H1 (cell line): ENCODE measurements around the gene NAV2. TPM values are rescaled to one million over a fixed set of nuclear protein-coding genes. Genes with fewer than 3 reads are reported as not detected.

Experiments used
- CTCF ChIA-PET: fragments of 300-600 bp; sonication (Branson Sonifier 250); formaldehyde crosslinking; loops from one replicate; lab custom pipeline; 2021; ENCODE audit not compliant: partially characterized antibody; lab: Charles Lee
- POLR2A ChIA-PET: fragments of 300-600 bp; sonication (Branson Sonifier 250); formaldehyde crosslinking; loops from one replicate; lab custom pipeline; 2021; ENCODE audit warnings: inconsistent platforms; ENCODE audit not compliant: partially characterized antibody; lab: Charles Lee
- DNase-seq, 2 experiments: peaks; one replicate each; pipeline versions ENCODE4 v3.0.0 to v3.0.0-alpha.2; 2010 to 2022; ENCODE audit warnings: low spot score in 2 of 2, low read depth in 1 of 2, mixed read lengths in 1 of 2
- FAIRE-seq: peaks from 2 replicates; lab custom pipeline; 2011; peaks lifted over from hg19 to GRCh38; lab: Jason Lieb, UNC
- H2AFZ ChIP-seq: 2 replicates; pipeline ENCODE4 v1.8.1; 2012; ENCODE audit warnings: low read length, inconsistent platforms
- H2AK5ac ChIP-seq: 2 replicates; pipeline ENCODE4 v1.6.1; 2013; ENCODE audit warnings: low read depth, low read length
- H2BK120ac ChIP-seq: replicated peaks from 2 replicates; pipeline ENCODE3; 2013; ENCODE audit warnings: low read depth, low read length, inconsistent platforms
- H2BK12ac ChIP-seq: 2 replicates; pipeline ENCODE4 v1.6.1; 2013; ENCODE audit warnings: low read depth, low read length
- H2BK15ac ChIP-seq: 2 replicates; pipeline ENCODE4 v1.6.1; 2013; ENCODE audit warnings: low read length
- H2BK20ac ChIP-seq: 2 replicates; pipeline ENCODE4 v1.6.1; 2013; ENCODE audit warnings: low read length
- H2BK5ac ChIP-seq: 2 replicates; pipeline ENCODE4 v1.6.1; 2013; ENCODE audit warnings: low read depth, low read length
- H3K14ac ChIP-seq: 2 replicates; pipeline ENCODE4 v1.6.1; 2013; ENCODE audit warnings: inconsistent platforms; ENCODE audit not compliant: insufficient read length
- H3K18ac ChIP-seq: 2 replicates; pipeline ENCODE4 v1.6.1; 2013; ENCODE audit warnings: low read length; ENCODE audit errors: extremely low read depth
- H3K23ac ChIP-seq: 2 replicates; pipeline ENCODE4 v1.6.1; 2013; ENCODE audit warnings: inconsistent platforms; ENCODE audit not compliant: insufficient read length
- H3K23me2 ChIP-seq: 2 replicates; pipeline ENCODE4 v1.6.1; 2013; ENCODE audit warnings: low read depth, low read length
- H3K27ac ChIP-seq: 2 replicates; pipeline ENCODE4 v1.6.1; 2011; ENCODE audit warnings: low read depth, low read length, inconsistent platforms
- H3K27me3 ChIP-seq, 4 experiments: replicated peaks in 1 of 4; 1 replicate in 1 of 4; 2 replicates in 3 of 4; pipeline versions ENCODE4 v1.6.1 to v1.8.1; 2011 to 2013; ENCODE audit warnings: low read length in 3 of 4, mild to moderate bottlenecking in 3 of 4, inconsistent platforms in 2 of 4, mixed read lengths in 2 of 4, moderate library complexity in 1 of 4; ENCODE audit not compliant: control insufficient read depth in 3 of 4, insufficient read depth in 3 of 4; ENCODE audit errors: extremely low read depth in 1 of 4
- H3K36me3 ChIP-seq, 4 experiments: 2 replicates each; pipeline versions ENCODE4 v1.6.1 to v1.8.1; 2011 to 2013; ENCODE audit warnings: mild to moderate bottlenecking in 4 of 4, low read length in 3 of 4, moderate library complexity in 2 of 4, control low read depth in 1 of 4, inconsistent platforms in 1 of 4; ENCODE audit not compliant: insufficient read depth in 4 of 4, control insufficient read depth in 2 of 4
- H3K4ac ChIP-seq: replicated peaks from 2 replicates; pipeline ENCODE3; 2013; ENCODE audit warnings: low read length, low read depth, mixed read lengths, inconsistent platforms; ENCODE audit not compliant: insufficient read length
- H3K4me1 ChIP-seq, 4 experiments: replicated peaks in 1 of 4; 1 replicate in 1 of 4; 2 replicates in 3 of 4; pipeline versions ENCODE4 v1.6.1 to v1.8.1; 2011 to 2013; ENCODE audit warnings: low read length in 3 of 4, inconsistent platforms in 2 of 4, mixed read lengths in 1 of 4; ENCODE audit not compliant: insufficient read depth in 4 of 4, control insufficient read depth in 3 of 4
- H3K4me2 ChIP-seq, 2 experiments: 2 replicates each; pipeline versions ENCODE4 v1.6.1 to v1.8.1; 2011 to 2013; ENCODE audit warnings: low read depth in 2 of 2, low read length in 2 of 2, control low read depth in 1 of 2, inconsistent platforms in 1 of 2, mild to moderate bottlenecking in 1 of 2; ENCODE audit not compliant: insufficient read depth in 1 of 2
- H3K4me3 ChIP-seq, 4 experiments: fragments of 200-600, 300-600 bp in 1 of 4; sonication (generic), shearing (Covaris generic), sonication (Bioruptor Twin) in 1 of 4; 2 replicates each; pipeline versions ENCODE4 v1.5.1 to v1.8.1; 2011 to 2016; ENCODE audit warnings: low read length in 4 of 4, low read depth in 3 of 4, control low read depth in 2 of 4, inconsistent platforms in 2 of 4, mild to moderate bottlenecking in 2 of 4, mixed read lengths in 1 of 4, moderate library complexity in 1 of 4; ENCODE audit not compliant: insufficient read depth in 2 of 4; ENCODE audit errors: extremely low read depth in 1 of 4
- H3K56ac ChIP-seq: replicated peaks from 2 replicates; pipeline ENCODE3; 2013; ENCODE audit warnings: low read depth, mild to moderate bottlenecking, mixed read lengths, low read length, inconsistent platforms; ENCODE audit not compliant: insufficient read length
- H3K79me1 ChIP-seq: 2 replicates; pipeline ENCODE4 v1.6.1; 2013; ENCODE audit warnings: low read depth, low read length, control low read depth
- H3K79me2 ChIP-seq, 2 experiments: 2 replicates each; pipeline versions ENCODE4 v1.6.1 to v1.8.1; 2012 to 2013; ENCODE audit warnings: low read length in 2 of 2, mild to moderate bottlenecking in 2 of 2, inconsistent platforms in 1 of 2; ENCODE audit not compliant: insufficient read depth in 2 of 2, control insufficient read depth in 1 of 2
- H3K9ac ChIP-seq, 4 experiments: replicated peaks in 1 of 4; 1 replicate in 1 of 4; 2 replicates in 3 of 4; pipeline versions ENCODE4 v1.6.1 to v1.8.1; 2011 to 2013; ENCODE audit warnings: low read depth in 3 of 4, low read length in 3 of 4, control low read depth in 2 of 4, mild to moderate bottlenecking in 2 of 4, moderate library complexity in 2 of 4, inconsistent platforms in 1 of 4; ENCODE audit errors: extremely low read depth in 1 of 4
- H3K9me3 ChIP-seq, 2 experiments: 2 replicates each; pipeline versions ENCODE4 v1.6.1 to v1.8.1; 2012 to 2013; ENCODE audit warnings: mild to moderate bottlenecking in 2 of 2, moderate library complexity in 2 of 2, control low read depth in 1 of 2, inconsistent platforms in 1 of 2, low read depth in 1 of 2, low read length in 1 of 2, mixed read lengths in 1 of 2; ENCODE audit not compliant: insufficient read depth in 2 of 2
- H4K20me1 ChIP-seq, 2 experiments: replicated peaks in 1 of 2; 2 replicates each; pipeline versions ENCODE3 to v1.8.1; 2011 to 2013; ENCODE audit warnings: inconsistent platforms in 2 of 2, low read length in 2 of 2, mild to moderate bottlenecking in 1 of 2; ENCODE audit not compliant: insufficient read depth in 2 of 2, control insufficient read depth in 1 of 2
- H4K5ac ChIP-seq: 2 replicates; pipeline ENCODE4 v1.6.1; 2013; ENCODE audit warnings: low read length, low read depth, mixed read lengths, inconsistent platforms; ENCODE audit not compliant: insufficient read length
- H4K8ac ChIP-seq: 2 replicates; pipeline ENCODE4 v1.8.0; 2013; ENCODE audit warnings: mild to moderate bottlenecking, moderate library complexity, low read length, inconsistent platforms; ENCODE audit not compliant: insufficient read depth; ENCODE audit errors: extremely low read depth
- H4K91ac ChIP-seq: replicated peaks from 2 replicates; pipeline ENCODE3; 2013; ENCODE audit warnings: low read length, mixed read lengths, inconsistent platforms; ENCODE audit not compliant: insufficient read length
- POLR2AphosphoS5 ChIP-seq: IDR thresholded peaks from 2 replicates; pipeline ENCODE4 v1.6.1; 2011; ENCODE audit warnings: low read depth, low read length
- SP4 ChIP-seq: IDR thresholded peaks from 2 replicates; pipeline ENCODE4 v1.6.1; 2012; ENCODE audit warnings: low read length, inconsistent platforms
- WGBS, 2 experiments: shearing (Covaris generic) in 1 of 2; methylation state at CpG; one replicate each; pipeline versions ENCODE4 v1.1.6 to v1.1.7; 2013 to 2015; ENCODE audit warnings: low lambda C conversion rate in 2 of 2, mixed read lengths in 2 of 2, inconsistent platforms in 1 of 2, low coverage in 1 of 2, missing lambda C conversion rate in 1 of 2; ENCODE audit not compliant: insufficient replicate concordance in 2 of 2, insufficient coverage in 1 of 2, insufficient read length in 1 of 2; ENCODE audit errors: extremely low coverage in 1 of 2, missing lambda C conversion rate in 1 of 2; 5-methylcytosine and 5-hydroxymethylcytosine counted together
- polyA plus RNA-seq, 7 experiments: library from polyadenylated mRNA; depleted of rRNA in 3 of 7; stranded (reverse) in 5 of 7; unstranded in 2 of 7; fragments of >200 nt in 5 of 7; fragments of 200-250 nt in 2 of 7; gene quantifications; 1 replicate in 5 of 7; 2 replicates in 1 of 7; 4 replicates in 1 of 7; pipeline versions ENCODE4 v1.2.1 to v1.2.3, GENCODE V29; 2011 to 2013; ENCODE audit warnings: missing spikeins in 2 of 7, mixed read lengths in 2 of 7
- total RNA-seq: library from RNA; stranded (reverse); fragmentation: NEBNext Ultra II Directional; extraction: Animal tissue kit (Norgen Biotek cat#: 25700); gene quantifications from 2 replicates; pipeline ENCODE4 v1.2.1, GENCODE V29; 2021

Gene NAV2
- total and polyA plus RNA-seq, 2 of the 8 experiments (the other 6 are each of a cell fraction or from before 2014, with no cell fraction given), result 35.6 to 73.6 TPM

- Histone ChIP-seq H3K27me3 (no peaks in the 10 kb centered on the region), H4K91ac (no peak overlapping the region), H3K23me2 (no peaks in the 10 kb centered on the region), H3K9ac (no peak overlapping the region), H3K4me1 (peaks cover 4 to 18% (median 15%) of the 10 kb centered on the region in 4 experiments), H3K27ac (no peak overlapping the region), H3K56ac (no peak overlapping the region), H3K79me2 (no peaks in the 10 kb centered on the region; a peak in 1 of 4 replicates), H2BK20ac (no peak overlapping the region), H3K36me3 (peaks cover 0 to 12% (median 3%) of the 10 kb centered on the region in 4 experiments; a peak in 4 of 8 replicates), H3K14ac (no peak overlapping the region), H2BK5ac (peak overlapping the region; percentile 18; the same call in 1 of the 2 replicates), H3K4ac (no peak overlapping the region), H2AFZ (no peak overlapping the region), H3K79me1 (no peaks in the 10 kb centered on the region; the same call in none of the 2 replicates), H3K4me3 (no peak overlapping the region), H3K9me3 (no peaks in the 10 kb centered on the region), H3K18ac (no peak overlapping the region), H2BK12ac (no peak overlapping the region), H2AK5ac (no peak overlapping the region), H4K8ac (no peak overlapping the region), H3K23ac (no peak overlapping the region), H2BK120ac (no peak overlapping the region), H3K4me2 (no peak overlapping the region; a peak in 1 of 4 replicates), H4K5ac (no peak overlapping the region), H2BK15ac (peak overlapping the region; percentile 55; the same call in 1 of the 2 replicates), H4K20me1 (peaks cover 0 to 2% of the 10 kb centered on the region in 2 experiments)
- POLR2A ChIA-PET, result no interaction called here
- CTCF ChIA-PET, result interaction anchor here (0.6 to 3.4 kb wide), 21 partner anchors 8 to 653 kb away, joined by 3 to 19 read pairs (median 4); no protein-coding TSS in a partner anchor
- WGBS, 2 experiments, result 88% methylated on average over 10 of the region's 10 CpGs; no CpG with 5 or more reads in 1 of the 2 experiments
- FAIRE-seq, result no peak
- DNase-seq, result no peak
- TF ChIP-seq POLR2AphosphoS5 (no peak), SP4 (no peak)
Measured at GRCh38 chr11:19912958-19913892, 200.6 kb downstream of the NAV2 start.
